Choroid plexus epithelial cell (primary cell): Measurements from ENCODE around the gene BRK1.
"Not testable (repeated sequence)": the region's sequence is repeated elsewhere in the genome, so short reads cannot be mapped to it uniquely, and the experiment has no call there.

ENCODE experiments used
- DNase-seq: peaks from one replicate; pipeline ENCODE4 v3.0.0-alpha.2; 2010; ENCODE audit warnings: low read depth
- H3K4me3 ChIP-seq: 2 replicates; pipeline ENCODE4 v1.5.1; 2011; ENCODE audit warnings: low read depth, mild to moderate bottlenecking, control low read depth, low read length, moderate library complexity
- TF ChIP-seq, protein P1 (sequence below): conservative IDR thresholded peaks from 2 replicates; pipeline ENCODE4 v1.5.1; 2011; ENCODE audit warnings: low read depth, mild to moderate bottlenecking, control low read depth, inconsistent platforms, low read length, moderate library complexity

The BRK1 gene

DNA sequence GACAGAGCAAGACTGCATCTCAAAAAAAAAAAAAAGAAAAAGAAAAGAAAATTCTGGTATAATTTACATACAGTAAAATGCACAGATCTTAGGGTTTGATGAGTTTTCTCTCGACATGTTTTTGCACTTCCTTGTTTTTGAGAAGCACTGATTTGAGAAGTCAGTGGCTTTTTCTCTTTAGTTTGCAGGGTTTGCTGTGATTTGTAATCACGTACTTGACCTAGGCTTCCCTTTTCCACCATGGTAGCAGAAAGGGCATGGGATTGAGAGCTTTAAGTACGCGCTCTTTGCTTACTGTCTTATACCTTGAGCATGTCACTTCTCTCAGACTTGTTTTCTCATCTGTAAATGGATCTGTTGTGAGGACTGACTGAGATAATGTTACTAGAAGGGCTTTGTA, 30.2 kb downstream of the BRK1 start:
- no peak for DNase-seq
- no peak overlapping the region for H3K4me3 ChIP-seq
- TF ChIP-seq, protein P1, sequence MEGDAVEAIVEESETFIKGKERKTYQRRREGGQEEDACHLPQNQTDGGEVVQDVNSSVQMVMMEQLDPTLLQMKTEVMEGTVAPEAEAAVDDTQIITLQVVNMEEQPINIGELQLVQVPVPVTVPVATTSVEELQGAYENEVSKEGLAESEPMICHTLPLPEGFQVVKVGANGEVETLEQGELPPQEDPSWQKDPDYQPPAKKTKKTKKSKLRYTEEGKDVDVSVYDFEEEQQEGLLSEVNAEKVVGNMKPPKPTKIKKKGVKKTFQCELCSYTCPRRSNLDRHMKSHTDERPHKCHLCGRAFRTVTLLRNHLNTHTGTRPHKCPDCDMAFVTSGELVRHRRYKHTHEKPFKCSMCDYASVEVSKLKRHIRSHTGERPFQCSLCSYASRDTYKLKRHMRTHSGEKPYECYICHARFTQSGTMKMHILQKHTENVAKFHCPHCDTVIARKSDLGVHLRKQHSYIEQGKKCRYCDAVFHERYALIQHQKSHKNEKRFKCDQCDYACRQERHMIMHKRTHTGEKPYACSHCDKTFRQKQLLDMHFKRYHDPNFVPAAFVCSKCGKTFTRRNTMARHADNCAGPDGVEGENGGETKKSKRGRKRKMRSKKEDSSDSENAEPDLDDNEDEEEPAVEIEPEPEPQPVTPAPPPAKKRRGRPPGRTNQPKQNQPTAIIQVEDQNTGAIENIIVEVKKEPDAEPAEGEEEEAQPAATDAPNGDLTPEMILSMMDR, result no peak

DNA sequence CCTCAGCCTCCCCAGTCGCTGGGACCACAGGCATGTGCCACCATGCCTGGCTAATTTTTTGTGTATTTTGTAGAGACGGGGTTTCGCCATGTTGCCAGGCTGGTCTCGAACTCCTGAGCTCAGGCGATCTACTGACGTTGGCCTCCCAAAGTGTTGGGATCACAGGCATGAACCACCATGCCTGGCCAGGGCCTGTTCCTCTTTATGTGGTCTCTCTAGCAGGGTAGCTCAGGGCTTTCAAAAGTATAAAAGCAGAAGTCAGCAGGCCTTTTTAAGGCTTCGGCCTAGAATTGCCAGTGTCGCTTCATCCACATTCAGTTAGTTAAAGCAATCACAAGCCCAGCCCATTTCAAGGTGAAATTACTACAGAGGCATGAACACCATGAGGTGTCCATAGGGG, 33.8 kb downstream of the BRK1 start:
- DNase-seq, result no peak
- TF ChIP-seq, protein P1, result no peak
- H3K4me3 ChIP-seq, result no peak overlapping the region

DNA sequence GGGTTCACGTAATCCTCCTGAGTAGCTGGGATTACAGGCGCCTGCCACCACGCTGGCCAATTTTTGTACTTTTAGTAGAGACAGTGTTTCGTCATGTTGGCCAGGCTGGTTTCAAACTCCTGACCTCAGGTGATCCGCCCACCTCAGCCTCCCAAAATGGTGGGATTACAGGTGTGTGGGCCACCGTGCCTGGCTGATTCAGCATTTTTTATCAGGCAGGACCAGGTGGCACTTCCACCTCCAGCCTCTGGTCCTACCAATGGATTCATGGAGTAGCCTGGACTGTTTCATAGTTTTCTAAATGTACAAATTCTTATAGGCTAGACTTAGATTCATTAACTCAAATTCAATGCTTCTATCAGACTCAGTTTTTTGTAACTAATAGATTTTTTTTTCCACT, 35.5 kb downstream of the BRK1 start:
- TF ChIP-seq, protein P1, result no peak
- DNase-seq, result no peak
- H3K4me3 ChIP-seq, result no peak overlapping the region

DNA sequence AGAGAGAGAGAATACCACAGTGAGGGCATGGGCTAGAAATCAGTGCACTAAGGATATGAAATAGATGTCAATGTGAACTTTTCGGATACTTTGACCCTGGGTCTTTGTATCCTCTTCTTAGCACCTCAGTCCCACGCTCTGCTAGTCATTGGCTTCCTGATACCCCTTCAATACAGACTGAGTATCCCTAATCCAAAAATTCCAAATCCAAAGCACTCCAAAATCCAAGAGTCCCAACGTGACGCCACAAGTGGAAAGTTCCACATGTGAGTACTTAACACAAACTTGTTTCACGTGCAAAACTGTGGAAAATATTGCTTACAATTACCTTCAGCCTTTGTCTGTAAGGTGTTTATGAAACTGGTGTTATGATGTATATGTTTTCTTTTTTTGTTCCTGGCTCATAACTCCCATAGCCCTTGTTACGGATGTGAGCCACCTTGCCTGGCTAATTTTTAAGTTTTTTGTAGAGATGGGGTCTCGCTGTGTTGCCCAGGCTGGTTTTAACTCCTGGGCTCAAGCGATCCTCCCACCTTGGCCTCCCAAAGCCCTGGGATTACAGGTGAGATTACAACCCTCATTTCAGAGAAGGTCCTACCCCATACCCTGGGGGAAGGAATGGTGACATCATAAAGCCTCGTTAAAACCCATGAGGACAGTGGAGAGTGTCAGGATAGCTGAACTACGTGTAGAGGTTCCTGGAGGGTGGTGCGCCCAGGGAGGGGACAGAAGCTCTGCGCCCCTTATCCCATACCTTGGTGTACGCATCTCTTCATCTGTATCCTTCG, 39.1 kb downstream of the BRK1 start:
- DNase-seq, result no peak
- no peak overlapping the region for H3K4me3 ChIP-seq
- TF ChIP-seq, protein P1, result no peak

DNA sequence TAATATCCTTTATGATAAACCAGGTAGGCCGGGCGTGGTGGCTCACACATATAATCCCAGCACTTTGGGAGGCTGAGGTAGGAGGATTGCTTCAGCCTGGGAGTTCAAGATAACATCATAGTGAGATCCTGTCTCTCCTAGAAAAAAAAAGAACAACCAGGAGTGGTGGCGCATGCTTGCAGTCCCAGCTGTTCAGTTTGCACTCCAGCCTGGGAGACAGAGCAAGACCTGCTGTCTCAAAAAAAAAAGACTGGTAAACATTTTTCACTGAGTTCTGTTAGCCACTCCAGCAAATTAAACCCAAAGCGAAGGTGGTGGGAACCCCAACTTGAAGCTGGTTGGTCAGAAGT, 39.6 kb downstream of the BRK1 start:
- no peak for DNase-seq
- no peak overlapping the region for H3K4me3 ChIP-seq
- TF ChIP-seq, protein P1, result no peak

DNA sequence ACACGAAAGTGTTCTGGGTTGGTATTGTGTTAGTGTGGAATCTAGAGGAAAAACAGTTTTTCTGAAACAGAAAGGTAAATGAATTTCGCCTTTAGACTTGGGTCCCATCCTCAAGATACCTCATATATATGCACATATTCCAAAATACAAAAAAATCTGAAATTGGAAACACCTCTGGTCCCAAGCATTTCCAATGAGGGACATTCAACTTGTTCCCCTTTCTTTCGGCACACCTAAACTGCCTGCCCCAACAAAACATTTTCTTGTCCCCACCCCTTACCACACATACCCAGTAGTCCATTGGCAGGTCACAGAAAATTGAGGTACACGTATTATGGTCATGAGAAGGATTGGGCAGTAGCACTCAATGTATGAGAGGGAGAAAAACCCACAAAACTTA, 40.2 kb downstream of the BRK1 start:
- no peak overlapping the region for H3K4me3 ChIP-seq
- no peak for DNase-seq
- TF ChIP-seq, protein P1, result no peak

DNA sequence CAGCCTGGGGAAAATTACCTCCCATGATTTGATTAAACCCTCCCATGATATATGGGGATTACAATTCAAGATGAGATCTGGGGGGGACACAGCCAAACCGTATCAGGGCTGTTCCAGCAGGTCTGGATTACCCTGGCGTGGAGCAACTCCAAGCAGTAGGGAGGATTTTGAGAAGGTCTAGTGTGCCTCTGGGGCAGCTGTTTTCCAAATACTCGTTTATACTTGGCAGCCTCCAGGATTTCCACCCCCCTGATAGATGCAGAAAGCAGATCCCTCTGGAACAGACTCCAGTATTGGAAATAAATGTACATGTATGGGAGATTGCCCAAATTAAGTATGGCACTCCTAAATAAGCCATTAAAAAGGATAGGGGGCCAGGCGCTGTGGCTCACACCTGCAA, 41.6 kb downstream of the BRK1 start:
- no peak overlapping the region for H3K4me3 ChIP-seq
- DNase-seq, result no peak

DNA sequence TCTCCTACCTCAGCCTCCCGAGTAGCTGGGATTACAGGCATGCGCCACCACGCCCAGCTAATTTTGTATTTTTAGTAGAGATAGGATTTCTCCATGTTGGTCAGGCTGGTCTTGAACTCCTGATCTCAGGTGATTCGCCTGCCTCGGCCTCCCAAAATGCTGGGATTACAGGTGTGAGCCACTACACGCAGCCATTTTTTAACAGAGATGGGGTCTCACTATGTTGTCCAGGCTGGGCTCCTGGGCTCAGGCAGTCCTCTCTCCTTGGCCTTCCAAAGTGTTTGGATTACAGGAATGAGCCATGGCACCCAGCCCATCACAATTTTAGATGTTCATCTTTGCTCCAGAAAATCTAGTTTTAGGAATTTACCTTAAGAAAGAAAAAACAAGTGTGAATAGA, 43.1 kb downstream of the BRK1 start:
- DNase-seq, result not testable (repeated sequence)

More for the DNA sequence above, 41.6 kb downstream of the BRK1 start:
- TF ChIP-seq, protein P1, result no peak

More for the DNA sequence above, 43.1 kb downstream of the BRK1 start:
- H3K4me3 ChIP-seq, result not testable (repeated sequence)
